Measurements from ENCODE around the gene ADGRB3.
"Not testable (repeated sequence)": the region's sequence is repeated elsewhere in the genome, so short reads cannot be mapped to it uniquely, and the experiment has no call there.

Gene ADGRB3

DNA sequence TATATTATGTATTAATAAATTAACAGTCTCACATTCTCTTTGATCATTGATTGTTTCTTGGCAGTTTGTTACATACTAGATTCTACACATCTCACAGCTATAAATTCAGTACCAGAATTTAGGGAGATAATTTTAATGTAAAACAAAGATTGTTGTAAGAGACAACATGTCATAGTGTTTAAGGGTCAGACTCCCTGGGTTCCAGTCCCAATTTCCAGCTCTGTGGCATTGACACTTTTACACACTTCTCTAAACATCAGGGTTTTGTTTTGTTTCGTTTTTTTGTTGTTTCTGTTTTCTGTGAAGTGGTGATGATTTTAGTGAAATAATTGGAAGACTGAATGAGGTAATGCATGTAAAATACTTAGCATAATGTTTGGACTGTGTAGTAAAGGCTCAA lies 19.9 kb downstream of the ADGRB3 start:
- ATAC-seq (ENCODE audit: low read depth) = no peak

DNA sequence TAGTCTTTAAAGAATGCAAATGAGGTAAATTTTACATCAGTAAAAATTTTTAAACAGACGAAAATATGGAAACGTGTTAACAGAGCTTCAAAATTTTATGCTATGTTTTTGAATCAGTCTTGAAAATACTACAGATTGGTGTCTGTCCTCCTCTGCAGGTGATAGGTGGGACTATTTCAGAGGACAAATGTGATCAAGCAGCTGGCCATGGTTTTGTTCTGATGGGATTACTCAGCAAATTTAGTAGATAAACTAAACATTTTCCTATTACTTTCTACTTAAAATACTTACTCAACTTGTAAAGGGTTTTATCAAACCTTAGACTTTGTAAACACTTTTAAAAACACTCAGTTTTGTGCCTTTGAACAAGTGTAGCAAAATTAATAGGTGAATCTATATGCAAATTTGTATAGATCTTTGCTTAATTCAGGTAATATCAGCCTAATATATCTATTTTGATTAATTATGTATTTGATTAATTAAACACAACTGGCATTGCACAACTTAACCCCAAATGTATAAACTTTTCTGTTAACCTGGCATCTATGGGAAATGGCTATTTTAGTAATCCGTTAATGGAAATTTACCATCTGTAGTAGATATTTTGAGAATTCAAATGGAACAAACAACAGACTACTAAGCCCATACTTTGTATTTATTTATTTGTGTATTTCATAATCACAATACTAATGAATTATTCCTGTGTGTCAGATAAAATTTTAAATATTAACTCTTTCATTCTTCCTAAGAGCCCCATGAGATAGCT lies 22.5 kb downstream of the ADGRB3 start:
- no peak for DNase-seq (ENCODE audit: low spot score in 2 of 2)
- no peak overlapping the region for H3K4me3 Mint-ChIP-seq
- H3K4me1 Mint-ChIP-seq = no peaks in the 10 kb centered on the region
- H3K36me3 Mint-ChIP-seq = no peaks in the 10 kb centered on the region
- no peaks in the 10 kb centered on the region for H3K9me3 Mint-ChIP-seq
- ATAC-seq (ENCODE audit: low read depth) = no peak
- no peak overlapping the region for H3K27ac Mint-ChIP-seq
- no peaks in the 10 kb centered on the region for H3K27me3 Mint-ChIP-seq

More for the DNA sequence above, 19.9 kb downstream of the ADGRB3 start:
- Mint-ChIP-seq H3K4me3 (no peak overlapping the region), H3K4me1 (no peaks in the 10 kb centered on the region), H3K9me3 (no peaks in the 10 kb centered on the region), H3K27ac (no peak overlapping the region), H3K36me3 (no peaks in the 10 kb centered on the region), H3K27me3 (no peaks in the 10 kb centered on the region)
- DNase-seq (ENCODE audit: low spot score in 2 of 2) = no peak

DNA sequence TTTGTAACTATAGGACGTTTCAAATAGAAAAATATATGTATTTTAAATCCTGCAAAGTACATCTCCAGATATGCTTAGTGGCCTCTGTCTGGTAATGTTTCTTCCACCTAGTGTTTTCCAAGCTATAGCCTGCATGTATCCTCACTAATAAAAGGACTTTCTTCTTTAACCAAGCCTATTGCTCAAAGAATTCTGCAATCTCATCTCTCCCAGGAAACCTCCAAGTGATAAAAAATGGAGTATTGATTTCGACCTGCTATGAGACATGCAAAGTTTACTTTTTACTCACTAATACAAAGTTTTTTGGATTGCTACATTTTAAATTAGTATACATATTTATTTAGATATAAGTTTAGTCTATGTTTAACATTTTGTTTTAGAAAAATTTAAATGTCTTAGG lies 23.3 kb downstream of the ADGRB3 start:
- DNase-seq (ENCODE audit: low spot score in 2 of 2) (no peak), ATAC-seq (ENCODE audit: low read depth) (no peak)
- Mint-ChIP-seq H3K27ac (no peak overlapping the region), H3K36me3 (no peaks in the 10 kb centered on the region), H3K4me1 (no peaks in the 10 kb centered on the region), H3K4me3 (no peak overlapping the region), H3K27me3 (no peaks in the 10 kb centered on the region), H3K9me3 (no peaks in the 10 kb centered on the region)

DNA sequence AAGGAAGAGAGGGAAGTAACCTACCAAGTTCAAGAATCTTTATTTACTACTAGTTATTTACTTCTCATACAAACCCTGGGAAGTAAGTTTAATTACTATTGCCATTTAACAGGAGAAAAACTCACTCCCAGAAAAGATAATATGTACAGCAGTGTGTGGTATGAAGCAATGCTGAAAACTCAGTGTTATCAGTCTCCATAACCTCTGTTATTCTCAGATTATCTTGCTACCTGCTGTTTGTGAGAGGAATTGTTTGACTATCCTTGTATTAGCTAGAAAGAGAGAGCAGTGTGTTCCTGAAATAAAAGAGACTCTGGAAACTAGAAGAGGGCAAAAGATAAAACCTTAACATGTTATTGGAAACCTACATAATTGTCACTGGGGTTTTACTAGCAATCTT lies 38.2 kb downstream of the ADGRB3 start:
- Mint-ChIP-seq H3K9me3 (peaks cover 4% of the 10 kb centered on the region), H3K4me3 (no peak overlapping the region), H3K4me1 (no peaks in the 10 kb centered on the region), H3K36me3 (no peaks in the 10 kb centered on the region), H3K27ac (no peak overlapping the region), H3K27me3 (no peaks in the 10 kb centered on the region)
- no peak for ATAC-seq (ENCODE audit: low read depth)
- no peak for DNase-seq (ENCODE audit: low spot score in 2 of 2)

DNA sequence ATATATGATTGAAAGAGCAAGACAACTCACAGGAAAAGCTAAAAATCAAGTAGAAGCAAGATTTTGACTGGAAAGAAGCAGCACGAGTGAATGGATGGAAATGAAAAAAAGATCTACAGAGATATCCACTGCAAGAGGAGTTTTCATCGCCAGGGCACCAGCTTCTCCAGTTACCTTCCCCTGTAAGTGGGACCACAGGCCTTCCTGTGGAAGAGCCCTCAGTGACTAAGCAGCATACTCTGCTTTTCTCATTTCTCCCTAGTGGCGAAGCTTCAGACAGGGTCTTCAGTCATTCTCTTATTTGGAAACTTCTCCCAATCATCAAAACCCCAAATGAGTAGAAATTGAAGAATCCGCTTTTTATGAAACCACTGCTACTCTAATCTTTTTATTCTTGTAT lies 40.5 kb downstream of the ADGRB3 start:
- H3K27ac Mint-ChIP-seq = no peak overlapping the region
- no peaks in the 10 kb centered on the region for H3K27me3 Mint-ChIP-seq
- H3K4me3 Mint-ChIP-seq = no peak overlapping the region
- no peaks in the 10 kb centered on the region for H3K36me3 Mint-ChIP-seq
- no peak for DNase-seq (ENCODE audit: low spot score in 2 of 2)
- H3K4me1 Mint-ChIP-seq = no peaks in the 10 kb centered on the region
- peaks cover 6% of the 10 kb centered on the region for H3K9me3 Mint-ChIP-seq
- no peak for ATAC-seq (ENCODE audit: low read depth)

DNA sequence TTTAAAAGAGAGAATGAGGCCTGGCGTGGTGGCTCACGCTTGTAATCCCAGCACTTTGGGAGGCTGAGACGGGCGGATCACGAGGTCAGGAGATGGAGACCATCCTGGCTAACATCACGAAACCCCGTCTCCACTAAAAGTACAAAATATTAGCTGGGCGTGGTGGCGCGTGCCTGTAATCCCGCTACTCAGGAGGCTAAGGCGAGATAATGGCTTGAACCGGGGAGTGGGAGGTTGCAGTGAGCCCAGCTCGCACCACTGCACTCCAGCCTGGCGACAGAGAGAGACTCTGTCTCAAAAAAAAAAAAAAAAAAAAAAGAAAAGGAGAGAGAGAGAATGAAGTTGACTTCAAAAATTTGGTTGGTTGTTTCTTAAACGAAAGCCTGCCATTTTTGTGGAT lies 41.0 kb downstream of the ADGRB3 start:
- H3K27ac Mint-ChIP-seq; ATAC-seq (ENCODE audit: low read depth); H3K9me3 Mint-ChIP-seq; DNase-seq (ENCODE audit: low spot score in 2 of 2); H3K27me3 Mint-ChIP-seq; H3K4me3 Mint-ChIP-seq; H3K36me3 Mint-ChIP-seq; H3K4me1 Mint-ChIP-seq: not testable (repeated sequence)

DNA sequence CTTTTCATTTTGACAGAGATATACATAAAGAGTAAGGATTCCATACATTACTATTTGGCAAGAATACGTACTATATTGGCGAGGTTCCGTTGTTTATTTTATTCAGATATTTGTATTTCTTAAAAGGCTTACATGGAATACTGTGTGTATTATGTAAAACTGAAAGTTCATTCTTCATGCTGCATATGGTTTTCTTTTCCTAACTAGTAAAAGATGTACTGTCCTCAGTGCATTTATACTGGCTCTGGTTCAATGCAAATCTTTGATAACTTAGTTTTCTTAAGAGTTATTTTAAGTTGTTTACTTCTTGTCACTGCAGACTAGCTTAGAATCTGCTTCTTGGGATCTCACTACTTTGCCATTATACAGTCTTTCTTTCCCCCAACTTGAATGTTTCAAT lies 42.0 kb downstream of the ADGRB3 start:
- no peak overlapping the region for H3K4me3 Mint-ChIP-seq
- ATAC-seq (ENCODE audit: low read depth) = no peak

DNA sequence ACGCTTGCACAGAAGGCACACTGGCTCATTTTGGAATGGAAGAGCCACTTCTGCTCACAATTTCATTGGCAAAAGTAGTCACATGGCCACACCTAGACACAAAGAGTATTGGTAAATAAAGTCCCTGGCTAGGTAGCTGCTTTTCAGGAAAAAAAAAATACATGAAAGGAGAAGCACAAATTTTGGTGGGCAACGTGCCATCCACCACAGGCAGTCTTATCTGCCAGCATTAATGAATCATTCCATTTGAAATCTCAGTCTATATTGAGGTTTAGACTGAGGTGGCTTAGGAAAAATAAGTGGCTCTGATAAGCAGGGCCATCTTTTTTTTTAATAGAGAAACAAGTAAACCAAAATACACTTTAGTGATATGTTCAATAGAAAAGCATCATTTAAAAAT lies 44.3 kb downstream of the ADGRB3 start:
- H3K9me3 Mint-ChIP-seq = peaks cover 2% of the 10 kb centered on the region
- no peak overlapping the region for H3K27ac Mint-ChIP-seq
- H3K27me3 Mint-ChIP-seq = no peaks in the 10 kb centered on the region
- H3K4me1 Mint-ChIP-seq = no peaks in the 10 kb centered on the region
- no peak for ATAC-seq (ENCODE audit: low read depth)
- no peak overlapping the region for H3K4me3 Mint-ChIP-seq
- H3K36me3 Mint-ChIP-seq = no peaks in the 10 kb centered on the region
- no peak for DNase-seq (ENCODE audit: low spot score in 2 of 2)

More for the DNA sequence above, 42.0 kb downstream of the ADGRB3 start:
- H3K27ac Mint-ChIP-seq = no peak overlapping the region
- peaks cover 3% of the 10 kb centered on the region for H3K9me3 Mint-ChIP-seq
- no peaks in the 10 kb centered on the region for H3K36me3 Mint-ChIP-seq
- H3K4me1 Mint-ChIP-seq = no peaks in the 10 kb centered on the region
- DNase-seq (ENCODE audit: low spot score in 2 of 2) = no peak
- no peaks in the 10 kb centered on the region for H3K27me3 Mint-ChIP-seq

DNA sequence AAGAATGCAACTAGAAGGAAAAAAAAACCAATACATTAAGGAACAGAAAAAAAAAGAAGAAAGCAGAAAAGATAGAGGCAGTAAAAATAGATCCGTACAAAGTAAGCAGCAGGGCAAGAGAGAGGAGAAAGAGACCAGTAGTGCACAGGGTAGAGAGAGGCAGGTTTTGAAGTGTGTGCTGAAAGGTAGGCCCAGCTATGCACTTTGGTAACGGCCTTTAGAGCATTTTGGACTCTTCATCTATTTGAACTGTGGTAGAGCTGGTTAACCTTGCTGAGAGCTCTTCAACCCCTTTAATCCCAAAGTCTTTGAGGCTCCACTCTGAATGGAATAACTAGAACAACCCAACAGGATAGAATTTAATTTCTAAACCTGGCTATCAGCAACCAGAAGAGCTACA lies 45.2 kb downstream of the ADGRB3 start:
- Mint-ChIP-seq H3K9me3 (peaks cover 2% of the 10 kb centered on the region), H3K27me3 (no peaks in the 10 kb centered on the region), H3K4me3 (no peak overlapping the region), H3K36me3 (no peaks in the 10 kb centered on the region), H3K4me1 (no peaks in the 10 kb centered on the region), H3K27ac (no peak overlapping the region)
- DNase-seq (ENCODE audit: low spot score in 2 of 2) (no peak), ATAC-seq (ENCODE audit: low read depth) (no peak)

DNA sequence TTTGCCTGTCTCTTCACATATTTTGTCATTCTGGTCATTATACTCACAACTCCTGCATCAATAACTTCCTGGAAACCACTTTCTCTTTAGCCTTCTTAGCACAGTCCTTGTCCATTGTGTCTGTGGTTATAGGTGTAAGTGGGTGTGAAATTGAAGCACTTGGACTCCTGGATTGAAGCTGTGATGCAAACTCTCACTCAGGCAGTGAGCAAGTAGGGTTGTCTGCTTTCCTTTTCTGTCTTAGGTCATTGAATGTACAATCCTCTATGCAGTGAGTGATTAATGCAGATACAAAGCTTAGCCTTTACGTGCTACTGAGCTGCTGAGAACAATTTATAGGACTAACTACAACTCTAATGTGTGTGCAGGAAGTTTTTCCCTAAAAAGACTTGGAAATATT lies 54.8 kb downstream of the ADGRB3 start:
- DNase-seq (ENCODE audit: low spot score in 2 of 2) (no peak), ATAC-seq (ENCODE audit: low read depth) (no peak)
- H3K9me3 Mint-ChIP-seq = no peaks in the 10 kb centered on the region
- no peak overlapping the region for H3K4me3 Mint-ChIP-seq
- H3K4me1 Mint-ChIP-seq = no peaks in the 10 kb centered on the region
- H3K27ac Mint-ChIP-seq = no peak overlapping the region
- no peaks in the 10 kb centered on the region for H3K27me3 Mint-ChIP-seq
- no peaks in the 10 kb centered on the region for H3K36me3 Mint-ChIP-seq

DNA sequence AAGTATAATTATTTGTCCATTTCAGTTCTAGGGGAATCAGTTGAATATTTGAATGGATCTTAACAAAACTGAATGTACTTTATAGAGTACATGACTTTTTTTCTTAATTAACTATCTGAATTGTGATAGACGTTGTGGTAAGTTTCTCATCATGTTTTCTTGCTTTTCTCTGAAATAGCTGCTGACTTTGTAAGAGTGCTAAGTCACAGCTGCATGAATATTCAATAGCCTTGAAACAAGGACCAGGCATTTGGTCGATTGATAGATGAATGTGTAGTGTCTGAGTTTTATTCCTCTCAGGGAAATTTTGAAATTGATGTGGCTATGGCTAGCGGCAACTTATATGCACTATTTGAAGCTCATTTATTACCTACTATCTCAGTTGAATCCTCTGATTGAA lies 56.0 kb downstream of the ADGRB3 start:
- ATAC-seq (ENCODE audit: low read depth) (no peak), DNase-seq (ENCODE audit: low spot score in 2 of 2) (no peak)
- Mint-ChIP-seq H3K4me3 (no peak overlapping the region), H3K36me3 (no peaks in the 10 kb centered on the region), H3K27me3 (no peaks in the 10 kb centered on the region), H3K4me1 (no peaks in the 10 kb centered on the region), H3K9me3 (no peaks in the 10 kb centered on the region), H3K27ac (no peak overlapping the region)

DNA sequence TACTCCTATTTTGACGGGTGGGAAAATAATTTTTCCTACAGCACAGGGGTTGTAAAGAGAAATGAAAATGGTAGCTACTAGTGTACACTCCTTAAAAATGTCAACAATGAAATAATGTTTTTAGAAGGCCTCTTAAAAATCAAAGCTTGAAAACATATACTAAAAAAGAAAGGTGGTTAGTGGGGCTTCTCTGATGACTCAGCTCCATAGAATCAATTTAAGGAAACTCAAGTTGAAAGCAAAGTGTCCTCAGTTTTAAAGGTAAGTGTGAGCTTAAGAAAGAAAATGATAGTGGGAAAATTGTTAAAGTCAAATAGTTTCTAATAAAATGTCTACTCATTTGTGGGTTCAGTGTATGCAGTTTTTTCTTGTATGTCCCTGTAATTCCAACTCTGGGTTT lies 58.2 kb downstream of the ADGRB3 start:
- no peaks in the 10 kb centered on the region for H3K27me3 Mint-ChIP-seq
- H3K4me3 Mint-ChIP-seq = no peak overlapping the region

DNA sequence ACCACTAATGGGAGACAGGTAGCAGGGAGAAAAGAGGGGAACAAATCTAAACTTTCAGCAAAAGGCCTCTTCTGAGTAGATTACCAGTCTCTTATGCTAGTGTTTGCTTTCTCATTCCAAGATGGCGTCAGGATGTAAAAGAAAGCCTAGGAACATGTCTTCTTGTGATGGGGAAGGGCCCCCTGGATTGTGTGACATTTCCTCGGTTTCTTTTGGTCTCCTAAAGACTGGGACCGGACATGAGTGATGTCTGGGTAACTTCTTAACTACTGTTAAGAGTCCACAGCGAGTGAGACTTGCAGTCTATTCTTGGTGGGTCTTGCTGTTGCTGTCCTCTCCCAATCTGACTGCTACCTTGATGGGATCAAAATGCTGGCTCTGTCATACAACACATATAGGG lies 60.3 kb downstream of the ADGRB3 start:
- Mint-ChIP-seq H3K36me3 (no peaks in the 10 kb centered on the region), H3K9me3 (no peaks in the 10 kb centered on the region), H3K4me3 (no peak overlapping the region), H3K27ac (no peak overlapping the region), H3K27me3 (no peaks in the 10 kb centered on the region), H3K4me1 (no peaks in the 10 kb centered on the region)
- ATAC-seq (ENCODE audit: low read depth) (no peak), DNase-seq (ENCODE audit: low spot score in 2 of 2) (no peak)

More for the DNA sequence above, 58.2 kb downstream of the ADGRB3 start:
- no peaks in the 10 kb centered on the region for H3K4me1 Mint-ChIP-seq
- no peaks in the 10 kb centered on the region for H3K9me3 Mint-ChIP-seq
- H3K27ac Mint-ChIP-seq = no peak overlapping the region
- ATAC-seq (ENCODE audit: low read depth) (no peak), DNase-seq (ENCODE audit: low spot score in 2 of 2) (no peak)
- no peaks in the 10 kb centered on the region for H3K36me3 Mint-ChIP-seq

DNA sequence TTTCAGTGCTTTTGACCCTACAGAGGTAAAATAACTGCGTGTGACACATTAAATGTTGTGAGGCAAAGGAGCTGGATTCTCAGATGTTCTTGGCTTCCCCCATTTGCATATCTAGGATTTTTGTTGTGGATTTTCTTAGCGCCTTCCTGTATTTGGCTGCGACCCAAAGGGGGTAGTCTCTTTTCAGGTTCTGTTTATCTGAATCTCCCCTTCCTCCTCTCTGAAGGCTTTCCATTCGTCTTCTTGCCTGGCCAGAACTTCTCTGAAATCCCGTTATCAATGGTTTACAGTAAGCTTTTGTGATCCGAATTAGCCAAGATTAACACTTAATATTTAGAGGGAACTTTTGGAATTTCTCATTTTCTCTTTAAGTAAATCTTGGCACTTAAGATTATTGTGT lies 60.8 kb downstream of the ADGRB3 start:
- Mint-ChIP-seq H3K4me3 (no peak overlapping the region), H3K9me3 (no peaks in the 10 kb centered on the region), H3K36me3 (no peaks in the 10 kb centered on the region), H3K27ac (no peak overlapping the region), H3K27me3 (no peaks in the 10 kb centered on the region), H3K4me1 (no peaks in the 10 kb centered on the region)
- no peak for ATAC-seq (ENCODE audit: low read depth)
- DNase-seq (ENCODE audit: low spot score in 2 of 2) = no peak

DNA sequence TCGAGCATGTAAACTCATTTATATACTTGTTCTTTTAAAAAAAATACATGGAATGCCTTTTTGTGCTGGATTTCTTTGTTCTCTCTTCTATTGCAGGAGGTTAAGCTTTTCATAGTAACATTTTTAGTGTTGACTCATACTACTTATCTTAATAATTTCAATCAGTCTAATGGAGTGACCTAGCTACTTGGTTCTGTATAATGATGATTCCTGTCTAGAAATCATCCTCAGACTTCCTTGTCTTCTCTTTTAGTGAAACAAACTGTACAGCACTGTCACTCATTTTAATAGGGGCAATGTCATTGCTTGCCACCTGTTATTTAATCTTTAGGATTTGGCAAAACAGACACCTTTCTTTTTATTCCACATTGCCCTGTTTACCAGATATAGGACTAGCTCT lies 62.3 kb downstream of the ADGRB3 start:
- H3K9me3 Mint-ChIP-seq = no peaks in the 10 kb centered on the region
- DNase-seq (ENCODE audit: low spot score in 2 of 2) (no peak), ATAC-seq (ENCODE audit: low read depth) (no peak)
- no peaks in the 10 kb centered on the region for H3K36me3 Mint-ChIP-seq
- H3K4me1 Mint-ChIP-seq = no peaks in the 10 kb centered on the region
- no peak overlapping the region for H3K4me3 Mint-ChIP-seq
- H3K27me3 Mint-ChIP-seq = no peaks in the 10 kb centered on the region
- no peak overlapping the region for H3K27ac Mint-ChIP-seq
